IPS-NIHi11 (cell line): Measurements from ENCODE around the gene PLA2G5.
"Not testable (repeated sequence)": the region's sequence is repeated elsewhere in the genome, so short reads cannot be mapped to it uniquely, and the experiment has no call there.

Source experiments
- DNase-seq: peaks from one replicate; pipeline ENCODE4 v3.0.0; 2012; ENCODE audit warnings: mixed read lengths, low spot score

PLA2G5 gene

GRCh38 chr1:20069874-20070273 is at the start of gene PLA2G5:
Gene PLA2G5 (plus strand): TSS chr1:20070194. CDS start chr1:20084831, 14,637 bp downstream.
- DNase-seq: no peak

GRCh38 chr1:20028125-20028524 is 41.9 kb upstream of the PLA2G5 start:
- DNase-seq: no peak

GRCh38 chr1:20028726-20029125 is 41.3 kb upstream of the PLA2G5 start:
- DNase-seq: no peak

DNA sequence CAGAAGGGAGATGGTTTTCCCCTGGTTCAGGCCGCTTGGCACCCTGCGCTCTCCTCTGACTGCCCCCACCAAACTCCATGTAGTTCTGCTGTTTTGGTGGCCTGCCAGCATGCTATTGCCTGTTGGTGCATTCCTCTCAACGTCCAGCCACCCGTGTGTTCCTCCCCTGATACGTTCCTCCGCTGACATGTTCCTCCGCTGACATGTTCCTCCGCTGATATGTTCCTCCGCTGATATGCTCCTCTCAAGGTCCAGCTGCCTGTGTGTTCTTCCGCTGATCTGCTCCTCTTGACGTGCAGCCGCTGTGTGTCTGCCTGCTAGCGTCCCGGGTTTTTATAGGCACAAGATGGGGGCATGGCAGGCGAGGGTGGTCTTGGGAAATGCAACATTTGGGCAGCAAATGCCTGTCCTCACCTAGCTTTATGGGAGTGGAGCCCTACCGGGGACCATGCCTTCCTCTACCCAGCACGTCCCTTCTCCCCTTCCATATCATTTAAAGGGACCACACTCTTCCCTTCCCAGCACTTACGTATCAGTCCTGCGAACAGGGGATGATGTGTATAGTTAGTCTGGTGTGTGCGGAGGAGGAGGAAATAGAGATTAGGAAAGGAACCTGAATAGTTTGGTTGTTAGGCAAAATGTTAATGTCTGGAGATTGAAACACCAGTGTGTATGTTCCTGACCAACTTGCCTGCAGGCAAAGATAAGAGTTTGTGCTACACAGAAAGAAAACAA is 40.6 kb upstream of the PLA2G5 start:
- DNase-seq: no peak

GRCh38 chr1:20030436-20031151 is 39.4 kb upstream of the PLA2G5 start:
- DNase-seq: not testable (repeated sequence)

DNA sequence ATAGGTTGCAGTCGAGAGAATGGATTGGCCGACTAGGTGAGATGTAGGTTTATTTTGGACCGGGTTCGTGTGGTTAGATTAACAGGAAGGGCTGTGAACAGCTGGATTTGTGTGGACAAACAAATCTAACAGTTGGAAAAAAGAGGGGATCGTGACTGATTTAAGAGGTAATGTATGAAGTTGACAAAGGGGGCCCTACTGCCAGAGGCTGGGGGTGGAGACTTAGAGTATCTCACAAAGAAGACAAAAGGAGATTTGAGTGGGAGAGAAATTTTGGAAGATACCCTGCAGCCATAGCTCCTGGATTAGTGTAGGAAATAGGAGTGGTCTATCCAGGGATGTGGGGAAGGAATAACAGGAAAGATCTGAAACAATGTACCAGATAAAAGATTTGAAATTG is 38.8 kb upstream of the PLA2G5 start:
- no peak for DNase-seq

DNA sequence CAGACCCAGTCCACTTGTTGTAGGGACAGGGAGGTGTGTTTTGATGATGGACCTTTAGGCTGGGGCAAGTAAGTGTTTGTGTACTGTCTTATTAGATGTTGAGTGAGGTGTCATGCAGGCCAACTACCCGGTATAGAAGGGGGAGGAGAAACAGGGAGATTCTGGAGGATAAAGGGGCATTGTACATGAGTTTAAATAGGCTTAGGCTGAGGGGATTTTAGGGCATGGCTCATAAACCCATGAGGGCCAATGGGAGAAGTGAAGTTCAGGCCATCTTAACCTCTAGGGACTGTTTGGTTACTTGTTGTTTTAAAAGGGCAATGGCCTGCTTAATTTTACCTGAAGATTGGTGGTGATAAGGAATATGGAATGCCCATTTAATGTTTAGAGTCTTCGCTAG is 38.2 kb upstream of the PLA2G5 start:
- DNase-seq: no peak

DNA sequence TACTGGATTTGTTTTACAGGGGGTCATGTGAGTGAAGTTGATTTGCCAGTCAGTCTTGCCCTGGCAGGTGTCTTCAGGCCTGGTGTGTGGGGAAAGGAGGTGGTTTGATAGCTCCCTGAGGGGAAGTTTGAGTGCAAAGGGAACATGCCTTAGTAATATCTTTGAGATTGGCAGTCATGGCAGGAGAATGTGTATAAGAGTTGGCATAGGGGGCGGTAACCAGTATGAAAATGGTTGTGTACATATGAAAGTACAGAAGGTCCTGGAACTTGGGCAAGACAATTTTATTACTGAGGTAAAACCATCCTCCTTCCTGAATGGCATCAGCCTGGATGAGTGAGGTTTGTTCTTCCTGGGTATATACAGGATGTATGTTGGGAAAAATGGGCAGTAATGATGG is 37.6 kb upstream of the PLA2G5 start:
- no peak for DNase-seq

GRCh38 chr1:20033420-20033819 is 36.6 kb upstream of the PLA2G5 start:
- no peak for DNase-seq

DNA sequence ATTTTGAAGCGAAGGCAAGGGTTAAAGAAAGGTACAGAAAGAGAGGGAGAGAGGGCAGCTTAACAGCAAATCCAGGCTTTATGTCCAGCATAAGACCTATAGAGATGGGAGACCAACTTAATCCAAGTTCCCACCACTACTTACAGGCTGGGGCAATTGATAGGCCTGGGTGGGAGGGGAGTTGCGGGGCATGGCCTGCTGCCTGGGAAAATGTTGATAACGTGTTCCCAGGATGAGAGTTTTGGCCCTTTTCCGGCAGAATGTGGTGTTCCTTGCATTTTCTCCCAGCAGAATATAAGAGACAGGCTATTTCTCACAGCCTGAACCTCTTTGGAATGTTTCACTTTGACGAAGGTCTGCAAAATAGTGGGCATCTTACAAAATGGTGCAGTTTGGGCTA is 34.9 kb upstream of the PLA2G5 start:
- DNase-seq: no peak

GRCh38 chr1:20037877-20038276 is 32.1 kb upstream of the PLA2G5 start:
- no peak for DNase-seq

DNA sequence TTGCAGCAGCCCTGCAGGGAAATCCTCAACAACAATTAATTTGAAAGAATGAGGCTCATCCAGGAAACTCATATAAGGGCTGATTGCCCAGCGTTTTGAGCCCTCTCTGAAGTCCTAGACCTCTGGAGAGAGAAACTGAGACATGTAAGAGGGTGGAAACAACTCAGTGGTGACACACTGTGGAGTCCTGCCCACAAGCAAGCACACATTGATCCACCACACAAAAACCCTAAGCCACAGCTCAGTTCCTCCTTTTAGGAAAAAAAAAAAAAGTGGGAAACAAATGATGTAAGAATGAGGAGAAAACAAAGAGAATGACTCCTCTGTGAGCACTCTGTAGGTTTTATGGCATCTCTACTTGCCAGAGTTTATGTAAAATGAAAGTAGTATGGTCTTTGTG is 22.9 kb upstream of the PLA2G5 start:
- DNase-seq: no peak

GRCh38 chr1:20048563-20048962 is 21.4 kb upstream of the PLA2G5 start:
- no peak for DNase-seq

DNA sequence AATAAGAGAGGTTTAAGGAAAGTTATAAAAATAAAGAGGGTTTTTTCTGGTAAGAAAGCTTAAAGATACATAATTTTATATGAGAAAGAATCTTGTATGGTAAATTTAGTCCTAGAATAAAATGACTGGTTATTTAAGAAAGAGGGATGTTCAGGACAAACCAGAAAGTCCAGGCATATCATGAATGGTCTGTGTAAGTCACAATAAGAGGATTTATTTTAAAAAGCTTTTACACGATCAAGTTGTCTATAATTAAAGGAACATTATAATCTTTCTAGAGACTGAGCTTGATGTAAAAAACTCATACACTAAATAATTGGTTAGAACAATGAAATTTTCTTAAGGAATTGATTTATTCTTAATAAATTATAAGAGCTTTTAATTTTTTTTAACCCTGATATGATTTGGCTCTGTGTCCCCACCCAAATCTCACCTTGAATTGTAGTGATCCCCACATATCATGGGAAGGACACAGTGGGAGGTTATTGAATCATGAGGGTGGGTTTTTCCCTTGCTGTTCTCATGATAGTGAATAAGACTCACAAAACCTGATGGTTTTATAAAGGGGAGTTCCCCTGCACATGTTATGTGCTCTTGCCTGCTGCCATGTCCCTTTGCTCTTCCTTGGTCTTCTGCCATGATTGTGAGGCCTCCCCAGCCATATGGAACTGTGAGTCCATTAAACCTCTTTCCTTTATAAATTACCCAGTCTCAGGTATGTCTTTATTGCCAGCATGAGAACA is 20.8 kb upstream of the PLA2G5 start:
- not testable (repeated sequence) for DNase-seq

- no peak for DNase-seq
Measured at GRCh38 chr1:20051218-20051829, 18.7 kb upstream of the PLA2G5 start.

- no peak for DNase-seq
Measured at GRCh38 chr1:20052386-20052785, 17.6 kb upstream of the PLA2G5 start.

- no peak for DNase-seq
Measured at GRCh38 chr1:20057886-20058420, 12.0 kb upstream of the PLA2G5 start.

DNA sequence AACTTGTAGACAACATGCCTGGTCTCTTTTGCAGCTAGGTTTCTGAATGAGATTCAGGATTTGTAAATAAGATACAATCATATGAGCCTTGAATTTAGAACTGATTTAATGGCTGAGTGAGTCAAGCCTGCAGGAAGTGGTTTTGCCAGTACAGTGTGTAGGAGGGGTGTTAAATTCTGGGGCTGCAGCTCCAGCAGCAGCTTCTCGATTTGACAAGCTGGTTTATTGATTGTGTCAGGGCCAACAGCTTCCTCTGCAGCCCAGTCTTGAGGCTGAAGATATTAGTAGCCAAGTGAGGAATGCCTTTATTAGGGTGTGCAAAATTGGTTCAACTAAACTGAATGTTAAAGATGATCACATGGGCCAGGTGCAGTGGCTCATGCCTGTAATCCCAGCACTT is 11.5 kb upstream of the PLA2G5 start:
- DNase-seq: no peak

DNA sequence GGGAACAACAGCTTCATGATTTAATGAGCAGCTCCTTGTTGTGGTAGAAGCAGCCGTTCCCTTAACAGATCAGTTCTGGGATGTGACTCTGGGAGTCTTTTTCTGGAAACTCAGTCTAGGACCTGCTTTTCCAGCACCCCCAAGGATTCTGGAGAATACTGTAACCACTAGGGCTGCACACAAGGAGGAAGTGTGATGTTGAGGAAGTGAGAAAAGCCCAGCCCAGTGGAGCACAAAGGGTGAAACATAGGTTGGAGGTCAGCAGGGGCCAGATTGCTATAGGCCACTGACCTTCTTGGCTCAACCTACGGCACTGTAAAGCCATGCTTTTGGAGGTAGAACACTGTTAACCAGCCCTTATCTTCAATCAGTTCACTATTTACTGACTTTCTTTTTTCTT is 10.1 kb upstream of the PLA2G5 start:
- DNase-seq: no peak

GRCh38 chr1:20060791-20061190 is 9.2 kb upstream of the PLA2G5 start:
- DNase-seq: not testable (repeated sequence)

DNA sequence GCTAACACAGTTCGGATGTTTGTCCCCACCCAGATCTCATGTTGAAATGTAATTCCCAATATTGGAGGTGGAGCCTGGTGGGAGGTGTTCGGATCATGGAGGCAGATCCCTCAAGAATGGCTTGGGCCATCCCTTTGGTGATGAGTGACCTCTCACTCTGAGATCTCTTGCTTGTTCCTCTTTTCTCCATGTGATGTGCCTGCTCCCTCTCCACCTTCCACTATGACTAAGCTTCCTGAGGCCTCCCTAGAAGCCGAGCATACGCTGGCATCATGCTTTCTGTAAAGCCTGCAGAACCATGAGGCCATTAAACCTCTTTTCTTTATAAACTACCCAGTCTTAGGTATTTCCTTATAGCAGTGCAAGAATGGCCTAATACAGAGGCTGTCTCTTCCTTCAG is 8.1 kb upstream of the PLA2G5 start:
- DNase-seq: no peak

GRCh38 chr1:20063861-20064292 is 6.1 kb upstream of the PLA2G5 start:
- DNase-seq: no peak
